Adrenal gland (tissue), 5 donors: ENCODE data around the gene ADAM10.

Experiments
- CTCF ChIP-seq, 6 experiments: fragments of 450-650 bp in 4 of 6; fragments of 200-600 bp in 2 of 6; sonication (generic) in 1 of 6; IDR thresholded peaks; 1 replicate in 5 of 6; 2 replicates in 1 of 6; pipeline versions ENCODE4 v1.5.1 to v1.8.0; 2016 to 2021; ENCODE audit warnings: antibody characterized with exemption in 6 of 6, mild to moderate bottlenecking in 2 of 6, moderate library complexity in 1 of 6
- POLR2A ChIP-seq, 2 donors: fragments of 450-650 bp; IDR thresholded peaks; one replicate each; pipeline ENCODE4 v1.6.1; 2017; ENCODE audit warnings: antibody characterized with exemption in 2 of 2, mild to moderate bottlenecking in 2 of 2, moderate library complexity in 1 of 2
- donor health status: DM: no; HTN: no; CAD: no.

GRCh38 chr15:58571491-58571890, 178.0 kb downstream of the ADAM10 start:
- TF ChIP-seq CTCF (IDR thresholded peaks at IDR 0.05) = no peak
- no peak for TF ChIP-seq POLR2A (IDR thresholded peaks at IDR 0.05)
